ENCODE data around the gene PLCB3.

DNA sequence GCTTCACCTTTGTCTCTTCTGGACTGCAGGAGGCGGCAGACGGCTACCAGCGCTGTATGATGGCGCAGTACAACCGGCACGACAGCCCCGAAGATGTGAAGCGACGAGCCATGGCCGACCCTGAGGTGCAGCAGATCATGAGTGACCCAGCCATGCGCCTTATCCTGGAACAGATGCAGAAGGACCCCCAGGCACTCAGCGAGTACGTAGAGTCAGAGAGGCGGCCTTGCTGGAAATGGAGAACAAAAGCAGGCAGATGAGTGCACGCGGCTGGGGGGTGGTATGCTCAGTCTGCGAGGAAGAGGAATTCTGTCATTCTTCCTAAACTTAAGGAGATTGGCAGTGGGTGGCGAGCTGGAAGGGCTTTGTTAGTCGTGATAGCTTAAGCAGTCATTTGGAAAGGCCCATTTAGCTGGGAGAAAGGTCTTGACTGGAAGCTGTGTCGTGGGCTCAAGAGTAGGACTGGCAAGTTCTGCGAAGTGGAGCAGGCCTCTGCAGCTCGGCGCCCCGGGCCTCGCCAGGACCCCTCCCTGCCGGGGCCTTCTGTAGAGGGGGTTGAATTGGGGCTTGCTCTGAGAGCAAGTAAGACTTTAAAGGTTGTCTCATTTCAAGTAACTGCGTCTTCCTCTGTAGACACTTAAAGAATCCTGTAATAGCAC, 47.8 kb upstream of the PLCB3 start:
- TF ChIP-seq, protein P1, sequence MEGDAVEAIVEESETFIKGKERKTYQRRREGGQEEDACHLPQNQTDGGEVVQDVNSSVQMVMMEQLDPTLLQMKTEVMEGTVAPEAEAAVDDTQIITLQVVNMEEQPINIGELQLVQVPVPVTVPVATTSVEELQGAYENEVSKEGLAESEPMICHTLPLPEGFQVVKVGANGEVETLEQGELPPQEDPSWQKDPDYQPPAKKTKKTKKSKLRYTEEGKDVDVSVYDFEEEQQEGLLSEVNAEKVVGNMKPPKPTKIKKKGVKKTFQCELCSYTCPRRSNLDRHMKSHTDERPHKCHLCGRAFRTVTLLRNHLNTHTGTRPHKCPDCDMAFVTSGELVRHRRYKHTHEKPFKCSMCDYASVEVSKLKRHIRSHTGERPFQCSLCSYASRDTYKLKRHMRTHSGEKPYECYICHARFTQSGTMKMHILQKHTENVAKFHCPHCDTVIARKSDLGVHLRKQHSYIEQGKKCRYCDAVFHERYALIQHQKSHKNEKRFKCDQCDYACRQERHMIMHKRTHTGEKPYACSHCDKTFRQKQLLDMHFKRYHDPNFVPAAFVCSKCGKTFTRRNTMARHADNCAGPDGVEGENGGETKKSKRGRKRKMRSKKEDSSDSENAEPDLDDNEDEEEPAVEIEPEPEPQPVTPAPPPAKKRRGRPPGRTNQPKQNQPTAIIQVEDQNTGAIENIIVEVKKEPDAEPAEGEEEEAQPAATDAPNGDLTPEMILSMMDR (IDR thresholded peaks at IDR 0.05 in 2 of 3, conservative IDR thresholded peaks at IDR 0.05 in 1 of 3; ENCODE audit: control insufficient read depth in 2 of 3, extremely low read depth in 1 of 3, insufficient read depth in 1 of 3, low read depth in 3 of 3, low read length in 3 of 3), result no peak
- no peak for TF ChIP-seq POLR2A (IDR thresholded peaks at IDR 0.05; ENCODE audit: low read depth, low read length)
- TF ChIP-seq TCF7 (IDR thresholded peaks at IDR 0.05; ENCODE audit: borderline replicate concordance), result no peak
- no peak for TF ChIP-seq SIN3A (IDR thresholded peaks at IDR 0.05; ENCODE audit: low read depth, low read length)
- no peak for TF ChIP-seq TAF1 (IDR thresholded peaks at IDR 0.05; ENCODE audit: borderline replicate concordance, low read depth, low read length)
- no peak for TF ChIP-seq RCOR1 (conservative IDR thresholded peaks at IDR 0.05; ENCODE audit: low read depth, low read length)
- TF ChIP-seq MYB (IDR thresholded peaks at IDR 0.05; ENCODE audit: borderline replicate concordance, low read depth, low read length), result no peak
